ACC112 (cell line): Measurements from ENCODE around the gene AGAP9.
"Not testable (repeated sequence)": the region's sequence is repeated elsewhere in the genome, so short reads cannot be mapped to it uniquely, and the experiment has no call there.

Experiments used
- H2AFZ ChIP-seq: fragments of 200-600 bp; sonication (generic); one replicate; pipeline ENCODE4 v1.6.0; 2017; ENCODE audit warnings: antibody characterized with exemption, low read length; ENCODE audit not compliant: unreplicated experiment
- H3K27ac ChIP-seq: fragments of 200-600 bp; sonication (generic); 2 replicates; pipeline ENCODE4 v1.5.1; 2014; ENCODE audit warnings: low read depth, mild to moderate bottlenecking, antibody characterized with exemption, low read length, moderate library complexity
- H3K27me3 ChIP-seq: fragments of 200-600 bp; sonication (generic); 2 replicates; pipeline ENCODE4 v1.6.1; 2014; ENCODE audit warnings: mild to moderate bottlenecking, antibody characterized with exemption, low read length, moderate library complexity, mixed read lengths; ENCODE audit not compliant: insufficient read depth
- H3K36me3 ChIP-seq: fragments of 200-600 bp; sonication (generic); 2 replicates; pipeline ENCODE4 v1.6.1; 2016; ENCODE audit warnings: mild to moderate bottlenecking, antibody characterized with exemption, low read length, moderate library complexity, mixed read lengths; ENCODE audit not compliant: insufficient read depth
- H3K4me1 ChIP-seq: fragments of 200-600 bp; sonication (generic); one replicate; pipeline ENCODE4 v1.6.1; 2016; ENCODE audit warnings: low read length, mixed read lengths; ENCODE audit not compliant: insufficient read depth, unreplicated experiment, control insufficient read depth
- H3K4me3 ChIP-seq: fragments of 200-600 bp; sonication (generic); 2 replicates; pipeline ENCODE4 v1.5.1; 2014; ENCODE audit warnings: mild to moderate bottlenecking, low read depth, low read length
- H3K79me2 ChIP-seq: fragments of 200-600 bp; sonication (generic); one replicate; pipeline ENCODE4 v1.6.0; 2016; ENCODE audit warnings: low read length; ENCODE audit not compliant: control insufficient read depth, unreplicated experiment, insufficient read depth

AGAP9 gene

DNA sequence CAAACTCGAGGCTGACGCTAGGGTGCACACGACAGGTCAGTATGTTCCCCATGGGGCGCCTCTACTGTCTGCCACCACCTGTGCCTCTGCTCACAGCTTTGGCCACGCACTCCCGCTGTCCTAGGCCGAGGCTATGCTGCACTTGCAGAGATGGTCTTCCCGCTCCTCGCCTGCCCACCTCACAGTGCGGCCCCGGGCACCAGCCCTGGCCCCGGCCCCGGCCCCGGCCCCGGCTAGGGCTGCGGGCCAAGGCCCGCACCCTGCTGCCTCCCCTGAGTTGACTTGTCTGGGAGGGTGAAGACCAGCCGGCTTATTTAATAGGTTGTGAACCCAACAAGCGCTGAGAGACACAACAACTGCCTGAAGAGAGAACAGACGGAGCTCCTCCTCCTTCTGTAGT is at the start of gene AGAP9:
AGAP9 (minus strand) TSS at position 164 of the 400 bp plus-strand sequence; CDS start at position 52, 112 bp downstream.
- not testable (repeated sequence) for H3K36me3 ChIP-seq, H3K79me2 ChIP-seq, H2AFZ ChIP-seq, H3K27ac ChIP-seq, H3K27me3 ChIP-seq, H3K4me3 ChIP-seq, H3K4me1 ChIP-seq

DNA sequence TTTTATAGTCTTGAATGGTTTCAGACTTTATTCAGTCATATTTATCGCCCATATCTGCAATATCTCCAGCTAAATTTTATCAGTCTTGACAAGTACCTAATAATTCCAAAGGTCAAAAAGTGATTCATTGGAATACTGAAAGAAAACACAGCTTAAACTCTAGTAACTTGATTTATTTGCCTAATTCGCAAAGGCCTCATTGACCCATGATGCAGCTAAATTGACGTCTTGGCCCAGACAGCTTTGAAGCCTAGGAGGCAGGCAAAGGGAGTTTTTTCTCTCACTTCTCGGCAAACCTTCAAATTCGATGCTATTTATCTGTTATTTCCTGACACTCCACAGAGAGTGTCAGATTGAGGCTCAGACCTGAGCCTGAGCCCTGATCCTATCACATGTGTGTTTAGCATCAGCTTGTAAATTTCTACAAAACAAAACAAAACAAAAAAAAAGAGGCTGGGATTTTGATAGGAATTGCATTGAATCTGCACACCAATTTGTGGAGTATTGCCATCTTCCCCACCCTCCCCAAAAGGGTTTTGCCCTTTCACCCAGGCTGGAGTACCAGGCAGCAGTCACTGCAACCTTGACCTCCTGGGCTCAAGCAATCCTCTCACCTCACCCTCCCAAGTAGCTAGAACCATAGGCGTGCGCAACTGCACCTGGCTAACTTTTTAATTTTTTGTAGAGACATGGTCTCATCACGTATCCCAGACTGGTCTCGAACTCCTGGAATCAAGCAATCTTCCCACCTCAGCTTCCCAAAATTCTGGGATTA is 47.9 kb upstream of the AGAP9 start:
- not testable (repeated sequence) for H3K27ac ChIP-seq, H3K27me3 ChIP-seq, H3K4me1 ChIP-seq, H3K36me3 ChIP-seq, H3K79me2 ChIP-seq, H2AFZ ChIP-seq, H3K4me3 ChIP-seq

DNA sequence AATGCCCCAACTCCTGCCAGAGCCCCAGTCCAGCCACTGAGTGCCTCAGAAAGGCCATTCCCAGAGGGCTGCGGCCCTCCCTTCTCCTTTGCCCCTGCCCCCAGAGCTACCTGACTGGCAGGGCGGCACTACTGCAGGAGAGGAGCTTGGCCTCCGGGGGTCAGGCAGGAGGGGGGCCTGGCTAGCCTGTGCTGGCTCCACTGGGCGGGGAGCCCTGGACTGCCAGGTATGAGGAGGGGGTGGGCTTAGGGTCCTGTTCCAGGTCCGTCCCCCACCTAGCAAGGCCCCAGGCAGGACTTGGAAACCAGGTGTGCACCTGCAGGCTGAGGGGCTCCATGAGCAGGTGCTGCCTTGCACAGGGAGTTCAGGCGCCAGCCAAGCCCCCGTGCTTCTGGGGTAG is 43.3 kb upstream of the AGAP9 start:
- not testable (repeated sequence) for H2AFZ ChIP-seq, H3K79me2 ChIP-seq, H3K27ac ChIP-seq, H3K36me3 ChIP-seq, H3K4me1 ChIP-seq, H3K27me3 ChIP-seq, H3K4me3 ChIP-seq

DNA sequence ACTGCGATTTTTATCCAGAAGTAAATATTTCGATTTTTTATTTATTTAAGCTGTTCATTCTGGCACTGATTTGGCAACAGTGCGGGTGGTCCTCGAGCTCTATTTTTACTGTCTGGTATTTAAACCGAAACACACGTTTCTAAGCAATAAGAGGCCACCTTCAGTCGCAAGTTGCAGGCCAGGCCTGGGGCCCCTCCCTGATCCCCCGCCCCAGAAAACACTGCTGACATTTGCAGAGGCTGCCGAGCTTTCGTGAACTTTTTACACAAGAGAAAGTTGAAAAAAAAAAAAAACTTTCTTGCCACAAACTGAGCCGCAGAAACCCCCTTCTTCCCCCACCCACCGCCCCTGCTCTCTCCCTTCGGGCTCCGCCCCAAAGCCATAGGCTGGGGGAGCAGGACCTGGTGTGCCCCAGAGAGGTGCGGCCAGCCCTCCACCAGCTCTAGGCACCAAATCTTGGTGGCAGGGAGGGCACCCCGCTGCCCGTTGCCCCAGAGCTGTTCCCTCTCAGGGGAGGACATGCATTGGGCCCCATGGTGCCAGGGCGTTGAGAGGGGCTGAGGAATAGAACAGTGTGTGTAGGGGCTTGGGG is 42.8 kb upstream of the AGAP9 start:
- not testable (repeated sequence) for H3K4me1 ChIP-seq, H3K27me3 ChIP-seq, H3K36me3 ChIP-seq, H3K4me3 ChIP-seq, H3K79me2 ChIP-seq, H2AFZ ChIP-seq, H3K27ac ChIP-seq

DNA sequence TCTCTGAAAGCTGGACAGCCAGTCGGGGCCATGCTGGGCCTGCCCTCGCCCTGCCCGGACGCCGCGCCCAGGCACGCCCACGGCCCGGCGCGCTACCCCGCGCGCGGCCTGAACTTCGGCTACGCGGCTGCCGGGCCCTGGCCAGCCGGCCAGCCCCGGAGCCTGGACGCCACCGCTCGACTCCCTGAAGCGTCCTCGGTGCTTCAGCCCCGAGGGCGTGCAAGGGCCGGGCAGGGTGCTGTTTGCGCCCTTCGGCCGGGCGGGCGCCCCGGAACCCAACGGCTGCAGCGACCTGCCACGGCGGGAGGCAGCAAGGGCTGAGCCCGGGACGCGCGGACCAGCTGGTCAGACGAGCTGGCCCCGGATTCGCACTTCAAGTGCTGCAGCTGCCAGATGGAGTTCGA is 42.1 kb upstream of the AGAP9 start:
- not testable (repeated sequence) for H3K36me3 ChIP-seq, H3K79me2 ChIP-seq, H3K27me3 ChIP-seq, H3K27ac ChIP-seq, H3K4me1 ChIP-seq, H2AFZ ChIP-seq
- 0 out of 2 replicates have a peak overlapping the region, but pooled peaks have one; percentile 43 for H3K4me3 ChIP-seq

DNA sequence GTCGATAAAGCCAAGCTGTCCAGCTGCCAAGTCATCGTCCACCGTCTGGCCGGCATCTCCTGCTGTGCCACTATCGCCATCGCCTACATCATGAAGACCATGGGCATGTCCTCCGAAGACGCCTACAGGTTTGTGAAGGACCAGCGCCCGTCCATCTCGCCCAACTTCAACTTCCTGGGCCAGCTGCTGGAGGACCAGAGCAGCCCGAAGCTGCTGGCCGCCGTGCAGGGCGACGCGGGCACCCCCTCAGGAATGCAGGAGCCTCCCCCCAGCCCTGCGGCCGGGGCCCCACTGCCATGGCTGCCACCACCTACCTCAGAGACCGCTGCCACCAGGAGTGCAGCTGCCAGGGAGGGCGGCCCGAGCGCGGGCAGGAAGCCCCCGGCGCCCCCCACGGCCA is 41.5 kb upstream of the AGAP9 start:
- not testable (repeated sequence) for H3K4me3 ChIP-seq, H3K27me3 ChIP-seq, H3K27ac ChIP-seq, H3K36me3 ChIP-seq, H3K4me1 ChIP-seq, H3K79me2 ChIP-seq, H2AFZ ChIP-seq

DNA sequence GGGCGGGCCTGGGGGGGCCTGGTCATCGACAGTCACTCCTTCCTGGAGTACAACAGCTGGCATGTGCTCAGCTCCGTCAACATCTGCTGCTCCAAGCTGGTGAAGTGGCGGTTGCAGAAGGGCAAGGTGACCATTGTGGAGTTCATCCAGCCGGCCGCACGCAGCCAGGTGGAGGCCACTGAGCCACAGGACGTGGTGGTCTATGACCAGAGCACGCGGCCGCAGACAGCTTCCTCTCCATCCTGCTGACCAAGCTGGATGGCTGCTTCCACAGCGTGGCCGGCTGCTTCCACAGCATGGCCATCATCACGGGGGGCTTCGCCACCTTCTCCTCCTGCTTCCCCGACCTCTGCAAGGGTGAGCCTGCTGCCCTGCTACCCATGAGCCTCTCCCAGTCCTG is 40.9 kb upstream of the AGAP9 start:
- H2AFZ ChIP-seq, H3K4me1 ChIP-seq, H3K36me3 ChIP-seq, H3K27ac ChIP-seq, H3K79me2 ChIP-seq, H3K4me3 ChIP-seq, H3K27me3 ChIP-seq: not testable (repeated sequence)

DNA sequence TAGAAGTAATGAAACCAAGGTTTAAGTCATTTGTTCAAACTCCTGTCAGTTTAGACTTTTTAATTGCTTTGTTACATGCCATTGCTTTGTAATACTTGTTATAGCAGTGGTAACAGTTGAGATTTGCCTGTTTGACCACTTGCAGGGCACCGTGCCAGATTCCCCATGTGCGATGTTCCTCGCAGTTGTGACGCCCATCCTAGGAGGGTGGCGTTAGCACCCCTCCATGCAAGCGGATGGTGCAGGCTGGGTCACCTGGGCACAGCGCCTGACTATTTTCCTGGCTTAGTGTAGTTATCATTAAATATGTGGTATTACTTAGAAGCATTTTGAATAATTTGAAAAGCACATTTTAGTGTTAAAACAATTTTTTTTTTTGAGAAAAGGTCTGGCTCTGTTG is 37.0 kb upstream of the AGAP9 start:
- H3K27ac ChIP-seq = peak overlapping the region; percentile 98; the same call in 1 of the 2 replicates
- H3K79me2 ChIP-seq, H2AFZ ChIP-seq, H3K4me3 ChIP-seq, H3K4me1 ChIP-seq, H3K36me3 ChIP-seq, H3K27me3 ChIP-seq: not testable (repeated sequence)

DNA sequence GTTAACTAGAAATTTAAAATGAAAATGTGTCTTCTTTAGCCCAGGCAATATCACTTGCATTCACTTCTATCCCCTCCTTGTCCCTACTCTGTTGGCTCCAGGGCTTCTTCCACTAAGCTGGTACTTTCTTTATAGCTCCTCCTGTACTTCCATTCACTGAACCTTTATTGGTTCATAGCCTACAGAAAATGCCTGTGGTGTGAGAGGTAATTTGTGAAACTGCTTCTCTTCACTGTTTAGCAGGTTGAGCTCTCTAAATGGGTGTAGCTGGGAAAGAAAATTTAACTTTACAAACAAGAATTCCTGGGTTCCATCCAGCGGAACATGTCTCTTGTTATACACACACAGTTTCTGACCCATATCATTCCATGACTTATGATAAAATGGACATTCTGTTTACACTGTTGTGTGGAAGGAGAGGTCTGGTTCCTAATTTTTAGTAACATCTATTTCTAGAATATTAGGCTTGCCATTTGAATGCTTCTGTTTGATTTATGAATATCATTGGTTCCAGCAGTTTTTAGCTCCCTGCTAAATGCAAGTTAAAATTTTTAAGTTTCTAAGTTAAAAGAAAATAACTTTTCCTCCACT is 36.4 kb upstream of the AGAP9 start:
- H3K27ac ChIP-seq = peak overlapping the region; percentile 98
- H3K36me3 ChIP-seq, H2AFZ ChIP-seq, H3K4me1 ChIP-seq, H3K27me3 ChIP-seq, H3K79me2 ChIP-seq, H3K4me3 ChIP-seq: not testable (repeated sequence)

DNA sequence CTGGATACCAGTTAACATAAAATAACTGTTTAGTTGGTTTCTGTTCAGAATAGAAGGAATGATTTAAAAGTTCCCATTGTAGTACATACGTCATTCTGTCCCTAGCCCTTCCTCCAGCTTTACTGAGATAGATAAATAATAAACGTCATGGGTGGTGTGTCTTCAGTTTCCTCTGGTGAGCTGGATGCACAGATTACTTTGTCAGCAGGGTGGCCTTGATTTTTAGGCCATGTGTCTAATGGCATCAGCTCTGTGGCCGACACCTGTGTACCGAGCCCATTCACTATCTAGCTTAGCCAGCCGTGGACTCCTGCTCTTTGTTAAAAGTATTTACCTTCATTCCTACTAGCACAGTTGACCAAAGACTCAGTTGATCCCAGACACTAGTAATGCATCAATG is 34.7 kb upstream of the AGAP9 start:
- H3K4me1 ChIP-seq, H3K79me2 ChIP-seq, H3K27me3 ChIP-seq, H2AFZ ChIP-seq, H3K36me3 ChIP-seq, H3K4me3 ChIP-seq: not testable (repeated sequence)
- peak overlapping the region; percentile 98 for H3K27ac ChIP-seq

DNA sequence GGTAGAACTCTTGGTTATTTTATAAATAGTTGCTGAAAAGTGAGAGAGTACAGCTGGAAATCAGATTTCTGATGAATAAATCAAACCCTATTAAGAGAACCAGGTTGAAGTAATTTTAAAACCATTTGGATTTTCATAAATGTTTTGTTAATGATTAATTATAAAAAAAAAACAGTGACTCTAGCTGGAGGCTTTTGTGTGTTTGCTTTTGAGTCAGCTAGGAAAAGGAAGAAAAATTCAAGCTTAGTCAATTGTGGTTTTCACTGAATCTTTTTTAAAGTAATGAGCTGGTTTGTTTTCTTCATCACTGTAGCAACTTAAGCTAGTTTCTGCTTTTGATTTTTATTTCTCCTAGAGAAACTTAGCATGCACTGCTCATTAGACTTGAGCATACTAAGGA is 34.2 kb upstream of the AGAP9 start:
- H3K4me1 ChIP-seq, H3K36me3 ChIP-seq, H3K4me3 ChIP-seq, H3K79me2 ChIP-seq, H3K27me3 ChIP-seq, H2AFZ ChIP-seq: not testable (repeated sequence)
- peak overlapping the region; percentile 98 for H3K27ac ChIP-seq
